SK-N-SH (cell line): ENCODE data around the gene RFK.

Experiments used
- CHD2 ChIP-seq: fragments of 150-350 bp; IDR thresholded peaks from 2 replicates; pipeline ENCODE4 v1.6.1; 2018; ENCODE audit warnings: low read length; ENCODE audit not compliant: partially characterized antibody
- FOSL2 ChIP-seq: IDR thresholded peaks from 2 replicates; pipeline ENCODE4 v1.4.0; 2012; ENCODE audit warnings: low read depth, mild to moderate bottlenecking, moderate library complexity, borderline replicate concordance
- JUND ChIP-seq: IDR thresholded peaks from 2 replicates; pipeline ENCODE4 v1.4.0; 2012
- MEF2A ChIP-seq: IDR thresholded peaks from 2 replicates; pipeline ENCODE4 v1.4.0; 2012; ENCODE audit warnings: low read depth, borderline replicate concordance
- MXI1 ChIP-seq: IDR thresholded peaks from 2 replicates; pipeline ENCODE4 v1.6.1; 2012; ENCODE audit warnings: mild to moderate bottlenecking, low read depth, low read length, improper control_type of control experiment
- NRF1 ChIP-seq: IDR thresholded peaks from 2 replicates; pipeline ENCODE4 v1.6.1; 2012; ENCODE audit warnings: low read depth, mild to moderate bottlenecking, low read length
- POLR2AphosphoS5 ChIP-seq: IDR thresholded peaks from 2 replicates; pipeline ENCODE4 v1.6.1; 2012; ENCODE audit warnings: low read depth, low read length
- RAD21 ChIP-seq: IDR thresholded peaks from 2 replicates; pipeline ENCODE4 v1.6.1; 2012; ENCODE audit warnings: mild to moderate bottlenecking, low read length
- RFX5 ChIP-seq: IDR thresholded peaks from 2 replicates; pipeline ENCODE4 v1.6.1; 2012; ENCODE audit warnings: mild to moderate bottlenecking, improper control_type of control experiment, low read length
- TAF1 ChIP-seq: IDR thresholded peaks from 2 replicates; pipeline ENCODE4 v1.6.1; 2012; ENCODE audit warnings: low read depth, mild to moderate bottlenecking, low read length, moderate library complexity, borderline replicate concordance
- TEAD4 ChIP-seq: IDR thresholded peaks from 2 replicates; pipeline ENCODE4 v1.4.0; 2012; ENCODE audit warnings: mild to moderate bottlenecking, borderline replicate concordance; ENCODE audit not compliant: insufficient read depth
- TF ChIP-seq, protein P1 (sequence below): fragments of 200-600 bp; sonication (generic); IDR thresholded peaks from 2 replicates; pipeline ENCODE4 v1.6.1; 2017; ENCODE audit warnings: antibody characterized with exemption, mild to moderate bottlenecking, moderate library complexity
- TF ChIP-seq, protein P2 (sequence below): IDR thresholded peaks from 2 replicates; pipeline ENCODE4 v1.4.0; 2012; ENCODE audit warnings: low read depth
- TF ChIP-seq, protein P3 (sequence below): fragments of 150-350 bp; IDR thresholded peaks from 2 replicates; pipeline ENCODE4 v1.6.1; 2017; ENCODE audit warnings: antibody characterized with exemption, low read length, low read depth, borderline replicate concordance

DNA sequence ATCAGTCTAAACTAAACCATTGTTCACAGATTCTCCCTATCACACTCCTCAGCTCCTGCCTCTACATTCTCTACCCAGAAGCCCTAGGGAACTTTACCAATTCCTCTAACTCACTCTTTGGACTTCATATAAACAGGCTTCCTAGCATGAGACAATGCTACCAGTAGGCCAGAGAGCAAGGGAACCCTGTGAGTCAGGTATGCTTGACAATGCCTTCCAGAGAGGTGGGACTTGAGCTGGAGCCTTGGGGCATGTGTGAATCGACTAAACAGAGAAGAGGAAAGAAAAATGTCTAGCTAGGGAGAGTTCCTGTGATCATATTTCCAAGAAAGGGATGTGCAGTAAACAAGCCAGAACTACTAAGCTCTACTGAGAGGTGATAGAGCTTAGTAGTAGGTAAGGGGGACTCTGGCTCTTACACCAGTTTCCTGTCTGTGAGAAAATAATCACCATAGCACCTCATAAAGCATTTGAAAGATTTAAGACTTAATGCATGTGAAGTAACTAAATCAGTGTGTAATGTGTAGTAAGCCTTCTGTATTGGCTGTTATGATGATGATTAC lies 6.4 kb upstream of the RFK start:
- no peak for TF ChIP-seq CHD2
- TF ChIP-seq, protein P1, sequence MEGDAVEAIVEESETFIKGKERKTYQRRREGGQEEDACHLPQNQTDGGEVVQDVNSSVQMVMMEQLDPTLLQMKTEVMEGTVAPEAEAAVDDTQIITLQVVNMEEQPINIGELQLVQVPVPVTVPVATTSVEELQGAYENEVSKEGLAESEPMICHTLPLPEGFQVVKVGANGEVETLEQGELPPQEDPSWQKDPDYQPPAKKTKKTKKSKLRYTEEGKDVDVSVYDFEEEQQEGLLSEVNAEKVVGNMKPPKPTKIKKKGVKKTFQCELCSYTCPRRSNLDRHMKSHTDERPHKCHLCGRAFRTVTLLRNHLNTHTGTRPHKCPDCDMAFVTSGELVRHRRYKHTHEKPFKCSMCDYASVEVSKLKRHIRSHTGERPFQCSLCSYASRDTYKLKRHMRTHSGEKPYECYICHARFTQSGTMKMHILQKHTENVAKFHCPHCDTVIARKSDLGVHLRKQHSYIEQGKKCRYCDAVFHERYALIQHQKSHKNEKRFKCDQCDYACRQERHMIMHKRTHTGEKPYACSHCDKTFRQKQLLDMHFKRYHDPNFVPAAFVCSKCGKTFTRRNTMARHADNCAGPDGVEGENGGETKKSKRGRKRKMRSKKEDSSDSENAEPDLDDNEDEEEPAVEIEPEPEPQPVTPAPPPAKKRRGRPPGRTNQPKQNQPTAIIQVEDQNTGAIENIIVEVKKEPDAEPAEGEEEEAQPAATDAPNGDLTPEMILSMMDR: no peak
- no peak for TF ChIP-seq RFX5
- TF ChIP-seq MXI1: no peak
- TF ChIP-seq TEAD4: no peak
- TF ChIP-seq TAF1: no peak
- TF ChIP-seq, protein P2, sequence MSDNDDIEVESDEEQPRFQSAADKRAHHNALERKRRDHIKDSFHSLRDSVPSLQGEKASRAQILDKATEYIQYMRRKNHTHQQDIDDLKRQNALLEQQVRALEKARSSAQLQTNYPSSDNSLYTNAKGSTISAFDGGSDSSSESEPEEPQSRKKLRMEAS: no peak
- no peak for TF ChIP-seq FOSL2
- TF ChIP-seq MEF2A: no peak
- TF ChIP-seq NRF1: no peak
- TF ChIP-seq, protein P3, sequence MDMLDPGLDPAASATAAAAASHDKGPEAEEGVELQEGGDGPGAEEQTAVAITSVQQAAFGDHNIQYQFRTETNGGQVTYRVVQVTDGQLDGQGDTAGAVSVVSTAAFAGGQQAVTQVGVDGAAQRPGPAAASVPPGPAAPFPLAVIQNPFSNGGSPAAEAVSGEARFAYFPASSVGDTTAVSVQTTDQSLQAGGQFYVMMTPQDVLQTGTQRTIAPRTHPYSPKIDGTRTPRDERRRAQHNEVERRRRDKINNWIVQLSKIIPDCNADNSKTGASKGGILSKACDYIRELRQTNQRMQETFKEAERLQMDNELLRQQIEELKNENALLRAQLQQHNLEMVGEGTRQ: no peak
- no peak for TF ChIP-seq POLR2AphosphoS5
- TF ChIP-seq JUND: no peak
- no peak for TF ChIP-seq RAD21
